HG03469 (cell line): ENCODE data around the gene SVIL.

Experiments
- ATAC-seq: cut with Tn5 transposase; IDR thresholded peaks from one replicate; pipeline ENCODE4 v1.9.1; 2021; ENCODE audit warnings: mild to moderate bottlenecking, moderate library complexity, moderate number of reproducible peaks; ENCODE audit not compliant: unreplicated experiment

SVIL gene

GRCh38 chr10:29431711-29432110 is 203.1 kb downstream of the SVIL start:
- no peak for ATAC-seq

GRCh38 chr10:29430101-29430500 is 204.7 kb downstream of the SVIL start:
- no peak for ATAC-seq

- no peak for ATAC-seq
These were observed 206.3 kb downstream of the SVIL start for GRCh38 chr10:29428486-29428885.

GRCh38 chr10:29427667-29428066 is 207.1 kb downstream of the SVIL start:
- ATAC-seq: no peak

- ATAC-seq: no peak
These were observed 208.4 kb downstream of the SVIL start for GRCh38 chr10:29426420-29426819.

- no peak for ATAC-seq
These were observed 210.8 kb downstream of the SVIL start for GRCh38 chr10:29424017-29424416.

- ATAC-seq: no peak
These were observed 214.0 kb downstream of the SVIL start for GRCh38 chr10:29420744-29421143.

GRCh38 chr10:29417324-29417723 is 217.4 kb downstream of the SVIL start:
- ATAC-seq: no peak

GRCh38 chr10:29415876-29416275 is 218.9 kb downstream of the SVIL start:
- ATAC-seq: no peak

- ATAC-seq: no peak
These were observed 220.3 kb downstream of the SVIL start for GRCh38 chr10:29414501-29414900.

GRCh38 chr10:29412485-29412884 is 222.3 kb downstream of the SVIL start:
- ATAC-seq: no peak

- ATAC-seq: no peak
These were observed 223.0 kb downstream of the SVIL start for GRCh38 chr10:29411666-29412315.

GRCh38 chr10:29409241-29410054 is 225.3 kb downstream of the SVIL start:
- ATAC-seq: peak; percentile 50

- ATAC-seq: no peak
These were observed 225.9 kb downstream of the SVIL start for GRCh38 chr10:29408847-29409240.
